Medulla oblongata (tissue), 1 donor: ENCODE measurements around the gene C4orf36.

ENCODE experiments used
- DNase-seq: peaks from one replicate; pipeline ENCODE4 v3.0.0-alpha.2; 2015; ENCODE audit errors: extremely low spot score

The C4orf36 gene

GRCh38 chr4:86857341-86858052, 34.7 kb downstream of the C4orf36 start:
- DNase-seq: no peak

GRCh38 chr4:86856896-86857295, 35.3 kb downstream of the C4orf36 start:
- DNase-seq: no peak

- DNase-seq: no peak
Measured at GRCh38 chr4:86855572-86855971, 36.6 kb downstream of the C4orf36 start.

- no peak for DNase-seq
Measured at GRCh38 chr4:86853209-86853608, 39.0 kb downstream of the C4orf36 start.

- DNase-seq: peak; percentile 36
Measured at GRCh38 chr4:86848732-86849619, 43.2 kb downstream of the C4orf36 start, which contains the start of gene SLC10A6. TSS of gene SLC10A6 (minus strand) at chr4:86849384. CDS start at chr4:86849115, 269 bp downstream.

GRCh38 chr4:86848136-86848535, 44.1 kb downstream of the C4orf36 start:
- no peak for DNase-seq

- DNase-seq: no peak
Measured at GRCh38 chr4:86847571-86847970, 44.7 kb downstream of the C4orf36 start.

- no peak for DNase-seq
Measured at GRCh38 chr4:86846921-86847320, 45.3 kb downstream of the C4orf36 start.

GRCh38 chr4:86845593-86845992, 46.6 kb downstream of the C4orf36 start:
- no peak for DNase-seq

- no peak for DNase-seq
Measured at GRCh38 chr4:86841309-86841708, 50.9 kb downstream of the C4orf36 start.

- no peak for DNase-seq
Measured at GRCh38 chr4:86840858-86841257, 51.4 kb downstream of the C4orf36 start.

GRCh38 chr4:86837691-86838503, 54.3 kb downstream of the C4orf36 start:
- no peak for DNase-seq

- DNase-seq: no peak
Measured at GRCh38 chr4:86835677-86836076, 56.5 kb downstream of the C4orf36 start.

- no peak for DNase-seq
Measured at GRCh38 chr4:86834901-86835300, 57.3 kb downstream of the C4orf36 start.

- DNase-seq: no peak
Measured at GRCh38 chr4:86833615-86834014, 58.6 kb downstream of the C4orf36 start.

- no peak for DNase-seq
Measured at GRCh38 chr4:86831262-86832130, 60.7 kb downstream of the C4orf36 start.
